ENCODE results near the gene SWAP70. TPM values are rescaled to one million over a fixed set of nuclear protein-coding genes. Genes with fewer than 3 reads are reported as not detected.

The SWAP70 gene
- total and polyA plus RNA-seq, 9 of the 15 experiments (the other 6 are each of a cell fraction or from before 2014, with no cell fraction given): 1.7 to 4.9 (median 3.9) TPM

DNA sequence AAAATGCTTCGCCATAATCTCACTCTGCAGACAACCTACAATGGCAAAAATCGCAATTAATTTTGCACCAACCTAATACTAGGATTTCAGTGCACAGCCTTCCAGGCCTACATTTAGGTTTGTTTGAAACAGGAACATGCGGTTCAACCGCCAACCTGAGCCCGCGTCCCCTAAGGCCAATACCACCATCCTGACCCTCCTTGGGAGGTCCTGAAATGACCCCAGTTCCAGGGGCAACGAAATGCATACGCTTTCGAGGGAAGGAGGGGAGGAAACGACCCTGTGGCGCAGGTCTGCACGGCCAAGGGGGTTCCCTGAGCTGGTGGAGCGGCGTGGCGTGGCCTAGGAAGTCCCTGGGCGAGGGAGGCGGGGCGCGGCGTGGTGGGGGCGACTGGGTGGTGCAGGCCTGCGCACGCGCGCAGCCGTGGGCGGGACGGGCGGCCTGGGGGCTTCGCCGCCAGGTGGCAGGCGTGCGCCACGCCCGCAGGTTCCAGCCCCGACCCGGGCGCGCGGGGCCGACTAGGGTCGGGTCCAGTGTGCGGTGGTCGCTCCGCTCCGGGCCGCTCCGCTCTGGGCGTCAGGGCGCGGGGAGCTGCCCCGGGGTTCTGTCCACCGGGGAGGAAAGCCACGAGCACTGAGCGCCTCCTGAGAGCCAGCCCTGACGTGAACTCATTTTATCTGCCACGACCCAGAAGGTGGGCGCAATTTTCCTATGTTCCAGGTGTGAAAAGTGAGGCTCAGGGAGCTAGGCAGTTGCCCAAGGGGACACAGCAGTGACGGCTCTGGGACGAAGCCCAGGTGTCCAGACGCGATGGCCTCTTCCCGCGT, 94.1 kb downstream of the SWAP70 start (continued):
- TF ChIP-seq ZNF830 (CRISPR knock-in tag; IDR thresholded peaks at IDR 0.05) (no peak; the same call in 1 of the 2 replicates), ZNF124 (CRISPR knock-in tag; IDR thresholded peaks at IDR 0.05) (no peak; the same call in 1 of the 2 replicates), STAT5A (IDR thresholded peaks at IDR 0.05; ENCODE audit: borderline replicate concordance, low read length) (no peak), SRSF3 (IDR thresholded peaks at IDR 0.05; ENCODE audit: insufficient read depth, low read length) (no peak), MEF2D (tag; conservative IDR thresholded peaks at IDR 0.05; ENCODE audit: low read depth) (no peak), PML (IDR thresholded peaks at IDR 0.05; ENCODE audit: low read length) (no peak), GATAD2A (IDR thresholded peaks at IDR 0.05) (no peak), GABPB1 (CRISPR knock-in tag; IDR thresholded peaks at IDR 0.05) (peak; percentile 74; the same call in 1 of the 2 replicates)
- TF ChIP-seq, protein P1, sequence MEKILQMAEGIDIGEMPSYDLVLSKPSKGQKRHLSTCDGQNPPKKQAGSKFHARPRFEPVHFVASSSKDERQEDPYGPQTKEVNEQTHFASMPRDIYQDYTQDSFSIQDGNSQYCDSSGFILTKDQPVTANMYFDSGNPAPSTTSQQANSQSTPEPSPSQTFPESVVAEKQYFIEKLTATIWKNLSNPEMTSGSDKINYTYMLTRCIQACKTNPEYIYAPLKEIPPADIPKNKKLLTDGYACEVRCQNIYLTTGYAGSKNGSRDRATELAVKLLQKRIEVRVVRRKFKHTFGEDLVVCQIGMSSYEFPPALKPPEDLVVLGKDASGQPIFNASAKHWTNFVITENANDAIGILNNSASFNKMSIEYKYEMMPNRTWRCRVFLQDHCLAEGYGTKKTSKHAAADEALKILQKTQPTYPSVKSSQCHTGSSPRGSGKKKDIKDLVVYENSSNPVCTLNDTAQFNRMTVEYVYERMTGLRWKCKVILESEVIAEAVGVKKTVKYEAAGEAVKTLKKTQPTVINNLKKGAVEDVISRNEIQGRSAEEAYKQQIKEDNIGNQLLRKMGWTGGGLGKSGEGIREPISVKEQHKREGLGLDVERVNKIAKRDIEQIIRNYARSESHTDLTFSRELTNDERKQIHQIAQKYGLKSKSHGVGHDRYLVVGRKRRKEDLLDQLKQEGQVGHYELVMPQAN (IDR thresholded peaks at IDR 0.05; ENCODE audit: borderline replicate concordance): 0 out of 2 replicates have a peak, but pooled peaks have one; percentile 55
- TF ChIP-seq, protein P2, sequence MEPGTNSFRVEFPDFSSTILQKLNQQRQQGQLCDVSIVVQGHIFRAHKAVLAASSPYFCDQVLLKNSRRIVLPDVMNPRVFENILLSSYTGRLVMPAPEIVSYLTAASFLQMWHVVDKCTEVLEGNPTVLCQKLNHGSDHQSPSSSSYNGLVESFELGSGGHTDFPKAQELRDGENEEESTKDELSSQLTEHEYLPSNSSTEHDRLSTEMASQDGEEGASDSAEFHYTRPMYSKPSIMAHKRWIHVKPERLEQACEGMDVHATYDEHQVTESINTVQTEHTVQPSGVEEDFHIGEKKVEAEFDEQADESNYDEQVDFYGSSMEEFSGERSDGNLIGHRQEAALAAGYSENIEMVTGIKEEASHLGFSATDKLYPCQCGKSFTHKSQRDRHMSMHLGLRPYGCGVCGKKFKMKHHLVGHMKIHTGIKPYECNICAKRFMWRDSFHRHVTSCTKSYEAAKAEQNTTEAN (CRISPR knock-in tag; IDR thresholded peaks at IDR 0.05): no peak
- TF ChIP-seq, protein P3, sequence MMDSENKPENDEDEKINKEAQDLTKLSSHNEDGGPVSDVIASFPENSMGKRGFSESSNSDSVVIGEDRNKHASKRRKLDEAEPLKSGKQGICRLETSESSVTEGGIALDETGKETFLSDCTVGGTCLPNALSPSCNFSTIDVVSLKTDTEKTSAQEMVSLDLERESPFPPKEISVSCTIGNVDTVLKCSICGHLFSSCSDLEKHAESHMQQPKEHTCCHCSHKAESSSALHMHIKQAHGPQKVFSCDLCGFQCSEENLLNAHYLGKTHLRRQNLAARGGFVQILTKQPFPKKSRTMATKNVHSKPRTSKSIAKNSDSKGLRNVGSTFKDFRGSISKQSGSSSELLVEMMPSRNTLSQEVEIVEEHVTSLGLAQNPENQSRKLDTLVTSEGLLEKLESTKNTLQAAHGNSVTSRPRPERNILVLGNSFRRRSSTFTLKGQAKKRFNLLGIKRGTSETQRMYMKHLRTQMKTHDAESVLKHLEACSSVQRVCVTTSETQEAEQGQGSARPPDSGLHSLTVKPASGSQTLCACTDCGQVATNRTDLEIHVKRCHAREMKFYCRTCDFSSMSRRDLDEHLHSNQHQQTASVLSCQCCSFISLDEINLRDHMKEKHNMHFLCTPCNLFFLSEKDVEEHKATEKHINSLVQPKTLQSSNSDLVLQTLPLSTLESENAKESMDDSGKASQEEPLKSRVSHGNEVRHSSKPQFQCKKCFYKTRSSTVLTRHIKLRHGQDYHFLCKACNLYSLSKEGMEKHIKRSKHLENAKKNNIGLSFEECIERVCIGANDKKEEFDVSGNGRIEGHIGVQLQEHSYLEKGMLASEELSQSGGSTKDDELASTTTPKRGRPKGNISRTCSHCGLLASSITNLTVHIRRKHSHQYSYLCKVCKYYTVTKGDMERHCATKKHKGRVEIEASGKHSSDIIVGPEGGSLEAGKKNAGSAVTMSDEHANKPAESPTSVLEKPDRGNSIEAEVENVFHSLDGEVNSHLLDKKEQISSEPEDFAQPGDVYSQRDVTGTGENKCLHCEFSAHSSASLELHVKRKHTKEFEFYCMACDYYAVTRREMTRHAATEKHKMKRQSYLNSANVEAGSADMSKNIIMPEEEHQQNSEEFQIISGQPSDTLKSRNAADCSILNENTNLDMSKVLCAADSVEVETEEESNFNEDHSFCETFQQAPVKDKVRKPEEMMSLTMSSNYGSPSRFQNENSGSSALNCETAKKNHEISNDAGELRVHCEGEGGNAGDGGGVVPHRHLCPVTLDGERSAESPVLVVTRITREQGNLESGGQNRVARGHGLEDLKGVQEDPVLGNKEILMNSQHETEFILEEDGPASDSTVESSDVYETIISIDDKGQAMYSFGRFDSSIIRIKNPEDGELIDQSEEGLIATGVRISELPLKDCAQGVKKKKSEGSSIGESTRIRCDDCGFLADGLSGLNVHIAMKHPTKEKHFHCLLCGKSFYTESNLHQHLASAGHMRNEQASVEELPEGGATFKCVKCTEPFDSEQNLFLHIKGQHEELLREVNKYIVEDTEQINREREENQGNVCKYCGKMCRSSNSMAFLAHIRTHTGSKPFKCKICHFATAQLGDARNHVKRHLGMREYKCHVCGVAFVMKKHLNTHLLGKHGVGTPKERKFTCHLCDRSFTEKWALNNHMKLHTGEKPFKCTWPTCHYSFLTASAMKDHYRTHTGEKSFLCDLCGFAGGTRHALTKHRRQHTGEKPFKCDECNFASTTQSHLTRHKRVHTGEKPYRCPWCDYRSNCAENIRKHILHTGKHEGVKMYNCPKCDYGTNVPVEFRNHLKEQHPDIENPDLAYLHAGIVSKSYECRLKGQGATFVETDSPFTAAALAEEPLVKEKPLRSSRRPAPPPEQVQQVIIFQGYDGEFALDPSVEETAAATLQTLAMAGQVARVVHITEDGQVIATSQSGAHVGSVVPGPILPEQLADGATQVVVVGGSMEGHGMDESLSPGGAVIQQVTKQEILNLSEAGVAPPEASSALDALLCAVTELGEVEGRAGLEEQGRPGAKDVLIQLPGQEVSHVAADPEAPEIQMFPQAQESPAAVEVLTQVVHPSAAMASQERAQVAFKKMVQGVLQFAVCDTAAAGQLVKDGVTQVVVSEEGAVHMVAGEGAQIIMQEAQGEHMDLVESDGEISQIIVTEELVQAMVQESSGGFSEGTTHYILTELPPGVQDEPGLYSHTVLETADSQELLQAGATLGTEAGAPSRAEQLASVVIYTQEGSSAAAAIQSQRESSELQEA (IDR thresholded peaks at IDR 0.05; ENCODE audit: low read depth): no peak
- TF ChIP-seq, protein P4, sequence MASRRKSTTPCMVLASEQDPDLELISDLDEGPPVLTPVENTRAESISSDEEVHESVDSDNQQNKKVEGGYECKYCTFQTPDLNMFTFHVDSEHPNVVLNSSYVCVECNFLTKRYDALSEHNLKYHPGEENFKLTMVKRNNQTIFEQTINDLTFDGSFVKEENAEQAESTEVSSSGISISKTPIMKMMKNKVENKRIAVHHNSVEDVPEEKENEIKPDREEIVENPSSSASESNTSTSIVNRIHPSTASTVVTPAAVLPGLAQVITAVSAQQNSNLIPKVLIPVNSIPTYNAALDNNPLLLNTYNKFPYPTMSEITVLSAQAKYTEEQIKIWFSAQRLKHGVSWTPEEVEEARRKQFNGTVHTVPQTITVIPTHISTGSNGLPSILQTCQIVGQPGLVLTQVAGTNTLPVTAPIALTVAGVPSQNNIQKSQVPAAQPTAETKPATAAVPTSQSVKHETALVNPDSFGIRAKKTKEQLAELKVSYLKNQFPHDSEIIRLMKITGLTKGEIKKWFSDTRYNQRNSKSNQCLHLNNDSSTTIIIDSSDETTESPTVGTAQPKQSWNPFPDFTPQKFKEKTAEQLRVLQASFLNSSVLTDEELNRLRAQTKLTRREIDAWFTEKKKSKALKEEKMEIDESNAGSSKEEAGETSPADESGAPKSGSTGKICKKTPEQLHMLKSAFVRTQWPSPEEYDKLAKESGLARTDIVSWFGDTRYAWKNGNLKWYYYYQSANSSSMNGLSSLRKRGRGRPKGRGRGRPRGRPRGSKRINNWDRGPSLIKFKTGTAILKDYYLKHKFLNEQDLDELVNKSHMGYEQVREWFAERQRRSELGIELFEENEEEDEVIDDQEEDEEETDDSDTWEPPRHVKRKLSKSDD (conservative IDR thresholded peaks at IDR 0.05; ENCODE audit: low read length): no peak

Data from K562 (cell line).